Endothelial cell of umbilical vein (primary cell): ENCODE results near the gene BLVRA.
"Not testable (repeated sequence)": the region's sequence is repeated elsewhere in the genome, so short reads cannot be mapped to it uniquely, and the experiment has no call there.

ENCODE experiments used
- EZH2 ChIP-seq: IDR thresholded peaks from 2 replicates; pipeline ENCODE4 v1.6.1; 2012; ENCODE audit warnings: borderline replicate concordance, low read depth, mild to moderate bottlenecking, moderate library complexity, low read length, inconsistent platforms; ENCODE audit not compliant: severe bottlenecking
- FOS ChIP-seq: IDR thresholded peaks from 2 replicates; pipeline ENCODE4 v1.6.1; 2011; ENCODE audit warnings: mild to moderate bottlenecking, low read length, moderate library complexity, borderline replicate concordance; ENCODE audit not compliant: insufficient read depth
- GATA2 ChIP-seq: IDR thresholded peaks from 2 replicates; pipeline ENCODE4 v1.7.0; 2011; ENCODE audit warnings: low read depth, mild to moderate bottlenecking, moderate library complexity, mixed read lengths, low read length; ENCODE audit not compliant: insufficient read length, insufficient read depth
- MYC ChIP-seq: IDR thresholded peaks from one replicate; pipeline ENCODE4 v1.6.1; 2011; ENCODE audit warnings: mild to moderate bottlenecking, low read depth, low read length
- POLR2A ChIP-seq: IDR thresholded peaks from 2 replicates; pipeline ENCODE4 v1.6.1; 2012; ENCODE audit warnings: low read depth, mild to moderate bottlenecking, control low read depth, low read length
- POLR2AphosphoS5 ChIP-seq: IDR thresholded peaks from 2 replicates; pipeline ENCODE4 v1.6.1; 2012; ENCODE audit warnings: low read depth, mild to moderate bottlenecking, control low read depth, low read length, moderate library complexity; ENCODE audit not compliant: insufficient read depth
- TF ChIP-seq, protein P1 (sequence below), 2 donors: IDR thresholded peaks; 1 replicate in 1 of 2; 2 replicates in 1 of 2; pipeline ENCODE4 v1.5.1; 2011; ENCODE audit warnings: low read length in 2 of 2, mild to moderate bottlenecking in 2 of 2, moderate library complexity in 2 of 2, control low read depth in 1 of 2, inconsistent platforms in 1 of 2, low read depth in 1 of 2; ENCODE audit not compliant: insufficient read depth in 1 of 2; ENCODE audit errors: extremely low read depth in 1 of 2
- TF ChIP-seq, protein P2 (sequence below): IDR thresholded peaks from 2 replicates; pipeline ENCODE4 v1.6.1; 2011; ENCODE audit not compliant: insufficient read depth, insufficient read length

DNA sequence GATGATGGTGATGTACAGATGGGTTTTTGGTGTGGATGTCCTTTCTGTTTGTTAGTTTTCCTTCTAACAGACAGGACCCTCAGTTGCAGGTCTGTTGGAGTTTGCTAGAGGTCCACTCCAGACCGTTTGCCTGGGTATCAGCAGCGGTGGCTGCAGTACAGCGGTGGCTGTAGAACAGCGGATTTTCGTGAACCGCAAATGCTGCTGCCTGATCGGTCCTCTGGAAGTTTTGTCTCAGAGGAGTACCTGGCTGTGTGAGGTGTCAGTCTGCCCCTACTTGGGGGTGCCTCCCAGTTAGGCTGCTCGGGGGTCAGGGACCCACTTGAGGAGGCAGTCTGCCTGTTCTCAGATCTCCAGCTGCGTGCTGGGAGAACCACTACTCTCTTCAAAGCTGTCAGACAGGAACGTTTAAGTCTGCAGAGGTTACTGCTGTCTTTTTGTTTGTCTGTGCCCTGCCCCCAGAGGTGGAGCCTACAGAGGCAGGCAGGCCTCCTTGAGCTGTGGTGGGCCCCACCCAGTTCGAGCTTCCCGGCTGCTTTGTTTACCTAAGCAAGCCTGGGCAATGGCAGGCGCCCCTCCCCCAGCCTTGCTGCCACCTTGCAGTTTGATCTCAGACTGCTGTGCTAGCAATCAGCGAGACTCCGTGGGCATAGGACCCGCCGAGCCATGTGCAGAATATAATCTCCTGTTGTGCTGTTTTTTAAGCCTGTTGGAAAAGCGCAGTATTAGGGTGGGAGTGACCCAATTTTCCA, 20.0 kb downstream of the BLVRA start:
- TF ChIP-seq POLR2A, EZH2, POLR2AphosphoS5, MYC, FOS, GATA2: not testable (repeated sequence)
- TF ChIP-seq, protein P1, sequence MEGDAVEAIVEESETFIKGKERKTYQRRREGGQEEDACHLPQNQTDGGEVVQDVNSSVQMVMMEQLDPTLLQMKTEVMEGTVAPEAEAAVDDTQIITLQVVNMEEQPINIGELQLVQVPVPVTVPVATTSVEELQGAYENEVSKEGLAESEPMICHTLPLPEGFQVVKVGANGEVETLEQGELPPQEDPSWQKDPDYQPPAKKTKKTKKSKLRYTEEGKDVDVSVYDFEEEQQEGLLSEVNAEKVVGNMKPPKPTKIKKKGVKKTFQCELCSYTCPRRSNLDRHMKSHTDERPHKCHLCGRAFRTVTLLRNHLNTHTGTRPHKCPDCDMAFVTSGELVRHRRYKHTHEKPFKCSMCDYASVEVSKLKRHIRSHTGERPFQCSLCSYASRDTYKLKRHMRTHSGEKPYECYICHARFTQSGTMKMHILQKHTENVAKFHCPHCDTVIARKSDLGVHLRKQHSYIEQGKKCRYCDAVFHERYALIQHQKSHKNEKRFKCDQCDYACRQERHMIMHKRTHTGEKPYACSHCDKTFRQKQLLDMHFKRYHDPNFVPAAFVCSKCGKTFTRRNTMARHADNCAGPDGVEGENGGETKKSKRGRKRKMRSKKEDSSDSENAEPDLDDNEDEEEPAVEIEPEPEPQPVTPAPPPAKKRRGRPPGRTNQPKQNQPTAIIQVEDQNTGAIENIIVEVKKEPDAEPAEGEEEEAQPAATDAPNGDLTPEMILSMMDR (IDR thresholded peaks at IDR 0.05; ENCODE audit: extremely low read depth in 1 of 2, insufficient read depth in 1 of 2, low read depth in 1 of 2, low read length in 2 of 2): not testable (repeated sequence)
- TF ChIP-seq, protein P2, sequence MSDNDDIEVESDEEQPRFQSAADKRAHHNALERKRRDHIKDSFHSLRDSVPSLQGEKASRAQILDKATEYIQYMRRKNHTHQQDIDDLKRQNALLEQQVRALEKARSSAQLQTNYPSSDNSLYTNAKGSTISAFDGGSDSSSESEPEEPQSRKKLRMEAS: not testable (repeated sequence)
